Measurements from ENCODE around the gene ATG4D.
"Not testable (repeated sequence)": the region's sequence is repeated elsewhere in the genome, so short reads cannot be mapped to it uniquely, and the experiment has no call there.

The ATG4D gene

GRCh38 chr19:10552510-10553053 lies 8.9 kb downstream of the ATG4D start:
- DNase-seq (ENCODE audit: low read depth, low spot score) = no peak

DNA sequence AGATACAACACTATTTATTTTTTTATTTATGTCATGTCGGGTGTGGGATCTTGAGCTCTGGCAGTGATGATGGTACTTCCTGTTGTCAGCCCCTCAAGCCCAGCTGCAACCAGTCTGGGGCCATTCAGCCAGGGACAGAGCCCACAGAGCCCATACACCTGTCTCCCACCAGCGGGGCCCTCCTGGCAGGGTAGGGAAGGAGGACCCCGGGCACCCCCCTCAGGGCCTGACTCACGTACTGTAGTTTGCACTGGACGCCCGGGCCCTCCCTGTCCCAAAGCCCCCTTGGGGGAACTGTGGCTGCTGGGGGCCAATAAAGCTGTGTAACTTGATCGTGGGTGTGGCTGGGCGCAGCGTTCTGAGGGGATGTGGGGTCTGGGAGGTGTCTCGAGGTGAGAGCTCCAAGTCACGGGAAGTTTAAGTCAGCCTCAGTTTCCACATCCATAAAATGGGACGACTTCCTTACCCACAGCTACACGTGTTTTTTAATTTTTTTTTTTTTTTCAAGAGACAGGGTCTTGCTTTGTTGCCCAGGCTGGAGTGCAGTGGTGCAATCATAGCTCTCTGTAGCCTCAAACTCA lies 9.5 kb downstream of the ATG4D start:
- DNase-seq (ENCODE audit: low read depth, low spot score) = no peak

DNA sequence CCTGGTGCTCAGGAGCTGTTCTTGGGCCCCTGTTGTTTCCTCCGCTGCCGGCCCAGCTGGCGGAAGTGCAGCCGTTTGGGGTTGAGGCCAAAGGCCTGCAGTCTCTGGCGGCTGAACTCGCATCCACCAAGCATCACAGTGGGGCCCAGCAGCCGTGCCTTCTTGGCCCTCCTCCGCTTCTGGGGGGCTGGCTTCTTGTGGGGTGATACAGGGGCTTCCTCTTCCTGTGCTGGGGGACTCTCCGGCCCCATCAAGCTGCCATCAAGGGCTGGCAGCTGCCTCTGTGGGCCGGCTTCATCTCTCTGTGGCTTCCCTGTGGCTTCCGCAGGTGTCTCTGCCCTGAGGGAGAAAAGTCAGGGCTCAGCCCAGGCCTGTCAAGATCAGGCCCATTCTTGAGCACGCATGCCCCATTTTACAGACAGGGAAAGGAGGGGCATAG lies 10.3 kb downstream of the ATG4D start:
- DNase-seq (ENCODE audit: low read depth, low spot score) = no peak

- no peak for DNase-seq (ENCODE audit: low read depth, low spot score)
These were observed 11.3 kb downstream of the ATG4D start for GRCh38 chr19:10554760-10555609.

DNA sequence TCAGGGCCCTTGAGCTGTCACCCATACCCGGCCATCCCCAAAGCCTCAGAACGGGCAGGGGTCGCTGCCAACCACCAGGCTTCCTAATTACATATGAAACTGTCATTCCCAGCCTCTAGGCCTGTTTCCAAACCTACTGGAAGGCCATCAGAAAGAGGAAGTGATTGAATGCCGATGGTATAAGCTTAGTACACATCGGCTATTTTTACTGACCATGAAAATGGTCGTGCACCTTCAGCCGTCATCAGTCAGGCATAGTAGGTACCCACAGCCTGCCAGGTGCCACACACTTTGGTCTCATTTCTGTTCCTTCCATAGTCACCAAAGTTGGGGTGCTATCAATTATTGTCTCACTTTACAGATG lies 11.9 kb downstream of the ATG4D start:
- DNase-seq (ENCODE audit: low read depth, low spot score) = no peak

GRCh38 chr19:10557603-10558197 lies 14.0 kb downstream of the ATG4D start:
- DNase-seq (ENCODE audit: low read depth, low spot score) = no peak

DNA sequence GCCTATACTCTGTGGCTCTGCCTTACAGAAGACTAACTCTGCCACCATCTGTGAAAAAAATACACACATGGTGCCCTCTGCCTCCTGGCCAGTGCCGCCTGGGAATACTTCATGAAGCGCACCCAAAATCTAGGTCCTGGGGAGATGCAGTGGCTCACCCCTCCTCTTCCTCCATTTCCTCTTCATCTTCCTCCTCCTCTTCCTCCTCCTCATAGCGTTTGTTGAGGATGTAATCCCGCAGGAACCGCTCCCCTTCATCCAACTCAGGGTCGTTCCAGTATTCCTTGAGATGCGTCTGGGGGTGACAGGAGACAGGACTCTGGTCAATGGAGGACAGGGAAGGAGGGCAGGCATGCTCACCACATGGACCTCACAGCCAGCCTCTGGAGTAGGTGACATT lies 16.4 kb downstream of the ATG4D start:
- DNase-seq (ENCODE audit: low read depth, low spot score) = no peak

DNA sequence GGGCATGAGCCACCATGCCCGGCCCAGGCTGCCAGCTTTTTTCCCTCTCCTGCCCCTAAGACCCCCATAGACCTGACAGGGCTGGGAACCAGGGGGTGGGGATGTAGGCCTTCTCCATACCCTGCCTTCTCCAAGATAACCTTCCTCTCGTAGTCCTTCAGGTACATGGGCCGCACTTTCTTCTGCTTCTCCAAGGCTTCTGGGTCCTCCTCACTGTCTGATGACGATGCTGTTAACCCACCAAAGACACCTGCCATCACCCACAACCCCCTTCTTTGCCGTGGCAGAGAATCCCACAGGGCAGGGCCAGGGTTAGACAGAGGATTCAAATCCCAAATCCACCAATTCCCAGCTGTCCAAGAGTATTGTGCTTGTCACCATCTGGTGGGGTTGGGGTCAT lies 18.9 kb downstream of the ATG4D start:
- no peak for DNase-seq (ENCODE audit: low read depth, low spot score)

GRCh38 chr19:10565028-10565566 lies 21.4 kb downstream of the ATG4D start:
- DNase-seq (ENCODE audit: low read depth, low spot score) = no peak

GRCh38 chr19:10565567-10566407 lies 22.1 kb downstream of the ATG4D start, which contains the start of gene KRI1:
KRI1 (minus strand) TSS chr19:10566010; CDS start chr19:10565999, 11 bp downstream.
- peak; percentile 90 for DNase-seq (ENCODE audit: low read depth, low spot score)

DNA sequence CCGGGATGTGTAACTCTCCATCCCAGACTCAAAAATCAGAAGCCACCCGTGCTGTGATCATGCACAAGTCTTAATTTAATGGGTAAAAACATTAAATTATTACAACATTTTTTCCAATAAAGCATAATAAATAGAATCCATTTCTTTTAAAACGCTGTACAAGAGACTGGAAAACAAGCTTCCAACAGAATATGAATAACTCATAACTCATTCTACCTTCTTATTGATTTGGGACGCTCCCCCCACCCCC lies 22.6 kb downstream of the ATG4D start:
- DNase-seq (ENCODE audit: low read depth, low spot score) = no peak

DNA sequence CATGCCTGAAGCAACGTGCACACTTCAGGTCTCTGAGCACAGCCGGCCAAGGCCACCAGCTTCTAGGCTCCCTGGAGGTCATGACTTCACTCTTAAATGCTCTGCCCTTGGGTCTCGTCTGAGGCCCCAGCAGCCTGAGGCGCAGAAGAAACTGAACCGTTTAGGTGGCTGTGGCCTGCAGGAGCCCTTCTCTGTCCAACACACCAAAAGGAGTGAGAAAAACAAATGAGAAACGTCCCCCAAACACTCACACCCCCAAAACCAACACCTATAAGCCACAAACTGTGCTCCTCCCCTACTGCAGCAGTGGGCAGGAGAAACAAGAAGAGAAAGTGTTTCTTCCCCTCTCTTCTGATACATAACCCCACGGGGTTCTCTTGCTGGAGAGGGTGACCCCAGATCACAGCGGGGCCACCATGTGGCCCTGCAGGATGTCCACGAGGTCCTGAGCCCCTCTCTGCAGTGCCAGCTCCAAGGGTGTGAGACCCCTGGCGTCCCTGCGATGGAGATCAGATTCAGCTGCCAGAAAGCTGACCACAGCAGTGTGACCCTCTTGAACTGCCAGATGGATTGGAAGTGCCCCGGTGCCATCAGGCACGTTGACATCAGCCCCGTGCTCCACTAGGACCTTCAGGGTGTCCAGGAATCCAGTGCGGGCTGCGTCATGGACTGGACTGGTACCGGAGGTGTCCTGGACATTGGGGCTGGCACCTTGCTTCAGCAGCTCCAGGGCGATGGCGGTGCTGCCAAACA lies 23.1 kb downstream of the ATG4D start:
- no peak for DNase-seq (ENCODE audit: low read depth, low spot score)

GRCh38 chr19:10567656-10568055 lies 24.0 kb downstream of the ATG4D start:
- DNase-seq (ENCODE audit: low read depth, low spot score) = no peak

DNA sequence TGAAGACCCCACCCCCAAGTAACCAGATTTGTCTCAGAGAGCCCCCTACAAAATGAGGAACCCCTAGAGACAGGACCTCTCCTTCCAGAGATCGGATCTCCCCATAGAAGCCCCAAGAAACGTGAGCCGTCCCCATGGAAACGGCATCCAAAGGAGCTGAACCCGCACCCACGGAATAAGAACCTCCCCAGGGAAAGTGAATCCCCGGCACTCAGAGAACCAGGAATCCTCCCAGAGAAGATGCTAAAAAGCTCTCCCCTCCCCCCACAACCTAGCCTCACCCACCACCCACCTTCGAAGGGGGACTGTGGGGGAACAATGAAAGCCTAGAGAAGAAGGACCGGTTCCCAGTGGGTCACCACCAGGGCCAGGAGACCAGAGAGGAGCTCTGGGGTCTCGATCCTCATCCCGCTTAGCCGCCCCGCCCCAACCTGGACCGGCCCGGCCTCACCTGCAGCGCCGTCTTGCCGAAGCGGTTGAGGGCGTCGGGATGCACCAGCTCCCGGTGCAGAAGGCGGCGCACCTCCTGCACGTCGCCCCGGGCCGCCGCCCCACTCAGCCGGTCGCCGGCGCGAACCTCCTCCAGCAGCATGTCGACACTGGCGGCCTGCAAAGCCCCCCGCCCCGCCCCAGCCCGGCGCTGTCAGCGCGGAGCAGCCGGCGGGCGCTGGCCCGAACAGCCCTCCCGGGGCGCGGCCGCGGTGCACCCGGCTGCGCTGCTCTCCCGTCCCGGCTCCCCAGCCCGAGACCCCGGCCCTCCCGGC lies 24.5 kb downstream of the ATG4D start:
- no peak for DNase-seq (ENCODE audit: low read depth, low spot score)

DNA sequence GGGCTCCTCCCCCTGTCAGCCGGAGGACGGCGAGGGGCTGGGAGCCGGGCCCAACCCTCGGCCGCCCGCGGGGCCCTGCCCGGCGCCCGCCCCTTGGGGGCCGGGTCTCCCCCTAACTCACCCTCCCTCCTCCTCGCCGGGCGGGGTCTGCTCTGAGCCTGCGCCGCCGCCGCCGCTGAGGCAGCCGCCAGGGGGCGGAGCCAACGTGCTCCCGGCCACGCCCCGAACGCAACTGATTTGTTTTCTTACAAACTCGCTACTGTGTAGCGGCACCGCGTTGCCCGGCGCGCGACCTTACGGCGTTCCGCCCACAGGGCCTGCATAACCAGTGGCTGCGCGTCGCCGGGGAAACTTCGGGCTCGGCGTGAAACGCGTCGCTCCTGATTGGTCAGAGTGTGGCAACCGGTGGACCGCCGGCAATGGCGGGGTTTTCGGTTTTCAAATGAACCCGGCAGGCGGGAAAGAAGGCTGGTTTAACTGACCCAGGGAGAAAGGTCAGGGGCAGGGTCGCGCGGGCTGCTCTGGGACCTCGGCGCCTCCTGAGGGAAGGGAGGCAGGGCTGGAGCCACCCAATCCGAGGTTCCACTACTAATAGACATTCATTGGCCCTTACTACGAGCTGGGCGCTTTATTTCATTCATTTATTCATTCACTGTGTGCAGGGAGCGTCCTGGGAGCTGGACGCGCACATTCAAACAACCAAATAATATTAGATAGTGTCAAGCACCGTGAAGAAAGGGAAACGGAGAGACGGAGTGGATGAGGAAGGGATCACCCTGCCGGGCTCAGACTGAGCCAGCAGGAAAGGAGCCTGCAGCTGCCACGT lies 25.3 kb downstream of the ATG4D start, which contains the start of gene CDKN2D:
Gene CDKN2D (minus strand): TSS at position 154 of the 826 bp plus-strand sequence. CDS start 326 bp downstream, outside the sequence.
- peak; percentile 100 for DNase-seq (ENCODE audit: low read depth, low spot score)

- not testable (repeated sequence) for DNase-seq (ENCODE audit: low read depth, low spot score)
These were observed 30.1 kb downstream of the ATG4D start for GRCh38 chr19:10573793-10574192.

DNA sequence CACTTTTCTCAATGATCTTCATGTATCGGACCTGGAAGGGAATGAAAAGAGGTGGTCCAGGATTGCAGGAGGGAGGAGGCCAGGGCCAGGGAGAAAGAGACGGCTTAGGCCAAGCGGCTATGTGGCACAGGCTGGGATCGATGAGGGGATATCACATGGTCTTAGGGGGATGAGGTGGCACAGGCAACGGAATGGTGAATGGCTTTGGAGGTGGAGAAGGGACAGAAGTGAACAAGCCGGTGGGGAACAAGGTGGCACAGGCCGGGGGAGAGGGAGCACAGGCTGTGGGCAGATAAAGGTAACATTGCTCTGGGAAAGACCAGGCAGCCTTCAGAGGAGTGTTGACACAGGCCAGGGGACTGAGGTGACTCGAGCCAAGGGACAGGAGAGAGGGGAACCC lies 30.8 kb downstream of the ATG4D start:
- no peak for DNase-seq (ENCODE audit: low read depth, low spot score)

DNA sequence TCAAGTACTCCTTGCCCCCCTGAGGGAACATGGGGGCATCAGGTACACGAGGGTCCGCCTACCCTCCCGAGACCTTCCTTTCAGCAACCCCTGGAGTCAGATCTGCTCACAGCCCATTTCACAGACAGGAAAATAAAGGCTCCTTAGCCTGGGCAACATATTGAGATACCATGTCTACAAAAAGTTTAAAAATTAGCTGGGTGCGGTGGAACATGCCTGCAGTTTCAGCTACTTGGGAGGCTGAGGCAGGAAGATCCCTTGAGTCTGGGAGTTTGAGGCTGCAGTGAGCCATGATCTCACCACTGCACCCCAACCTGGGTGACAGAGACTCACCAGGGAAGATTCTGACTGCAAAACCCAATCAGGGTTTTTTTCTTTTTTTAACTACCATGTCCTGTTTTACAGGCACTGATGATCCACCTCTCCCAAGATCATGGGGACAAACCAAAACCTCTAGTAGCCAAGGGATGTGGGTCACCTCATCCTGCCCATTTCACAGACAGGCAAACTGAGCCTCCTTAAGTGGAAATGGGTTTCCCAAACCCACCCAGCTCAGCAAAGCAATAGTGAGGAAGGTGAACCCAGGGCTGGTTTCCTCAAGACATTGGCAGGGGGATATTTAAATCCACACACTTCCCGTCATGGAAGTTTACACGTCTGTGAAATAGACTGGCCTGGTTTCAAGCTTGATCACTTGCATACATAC lies 31.5 kb downstream of the ATG4D start:
- no peak for DNase-seq (ENCODE audit: low read depth, low spot score)
